Activated CD4-positive, alpha-beta T cell treated with anti-CD3 and anti-CD28 coated beads, Interleukin-2, Interleukin-6, amounts not matched to agents 100 ng/mL and 50 ng/mL, durations not matched to agents 16 hours and 8 hours (primary cell): ENCODE data around the gene LAP3.
A peak's percentile ranks its signal among the peaks of the same experiment; 100 is the strongest.
"Not testable (repeated sequence)": the region's sequence is repeated elsewhere in the genome, so short reads cannot be mapped to it uniquely, and the experiment has no call there.

Experiments used
- DNase-seq: peaks from one replicate; pipeline ENCODE4 v3.0.0-alpha.2; 2020

Gene LAP3

GRCh38 chr4:17576932-17577664, at the start of gene LAP3:
Gene LAP3, plus strand, starts transcription at chr4:17577198. Its CDS starts 268 bp downstream, at chr4:17577466.
- peak; percentile 98 for DNase-seq

- no peak for DNase-seq
These were observed 48.3 kb upstream of the LAP3 start for GRCh38 chr4:17528551-17529165.

GRCh38 chr4:17531538-17532285, 45.3 kb upstream of the LAP3 start:
- DNase-seq = no peak

- no peak for DNase-seq
These were observed 42.3 kb upstream of the LAP3 start for GRCh38 chr4:17534705-17535104.

GRCh38 chr4:17535242-17535641, 41.8 kb upstream of the LAP3 start:
- no peak for DNase-seq

- peak; percentile 15 for DNase-seq
These were observed 41.1 kb upstream of the LAP3 start for GRCh38 chr4:17535906-17536305.

- not testable (repeated sequence) for DNase-seq
These were observed 39.9 kb upstream of the LAP3 start for GRCh38 chr4:17537060-17537459.

GRCh38 chr4:17544205-17544604, 32.8 kb upstream of the LAP3 start:
- DNase-seq = no peak

- no peak for DNase-seq
These were observed 32.2 kb upstream of the LAP3 start for GRCh38 chr4:17544831-17545234.

GRCh38 chr4:17545374-17546140, 31.4 kb upstream of the LAP3 start:
- DNase-seq = no peak

- no peak for DNase-seq
These were observed 30.8 kb upstream of the LAP3 start for GRCh38 chr4:17546222-17546621.

- no peak for DNase-seq
These were observed 30.3 kb upstream of the LAP3 start for GRCh38 chr4:17546678-17547077.

- DNase-seq = no peak
These were observed 26.4 kb upstream of the LAP3 start for GRCh38 chr4:17550549-17550948.

- no peak for DNase-seq
These were observed 24.6 kb upstream of the LAP3 start for GRCh38 chr4:17552427-17552826.

GRCh38 chr4:17554568-17554967, 22.4 kb upstream of the LAP3 start:
- DNase-seq = no peak

- no peak for DNase-seq
These were observed 20.5 kb upstream of the LAP3 start for GRCh38 chr4:17556498-17556897.

- DNase-seq = no peak
These were observed 19.1 kb upstream of the LAP3 start for GRCh38 chr4:17557880-17558279.

- DNase-seq = no peak
These were observed 17.9 kb upstream of the LAP3 start for GRCh38 chr4:17558941-17559708.

GRCh38 chr4:17559709-17560048, 17.3 kb upstream of the LAP3 start:
- DNase-seq = no peak

- DNase-seq = no peak
These were observed 16.8 kb upstream of the LAP3 start for GRCh38 chr4:17560065-17560673.

- no peak for DNase-seq
These were observed 15.6 kb upstream of the LAP3 start for GRCh38 chr4:17561195-17561909.
